Skeletal muscle tissue (tissue), 2 donors: Measurements from ENCODE around the gene XIRP1. TPM values are rescaled to one million over a fixed set of nuclear protein-coding genes. Genes with fewer than 3 reads are reported as not detected.

Experiments used
- small RNA-seq: library from RNA; depleted of rRNA; stranded (forward); fragments of <200 nt; gene quantifications from one replicate; pipeline ENCODE3, GENCODE V24; 2014
- total RNA-seq: library from RNA; depleted of rRNA; stranded (reverse); fragments of >200 nt; gene quantifications from one replicate; pipeline ENCODE4 v1.2.3, GENCODE V29; 2014

The XIRP1 gene
- total RNA-seq, 1 donor from 2014 or later, result 30.8 TPM

Small RNAs within 50 kb of the gene (small RNA-seq; reads per million reads assigned to genes)
- gene RF00017, result not detected

Other genes starting within 250 kb of the XIRP1 start
- gene SCN11A, start 140.7 kb downstream of the XIRP1 start, total RNA-seq, result 2.6 TPM
- 39.1 TPM for gene WDR48, start 140.6 kb downstream of the XIRP1 start, total RNA-seq
- gene GORASP1, start 85.0 kb downstream of the XIRP1 start, total RNA-seq, result 11.5 TPM
- gene TTC21A, start 84.9 kb downstream of the XIRP1 start, total RNA-seq, result 1.0 TPM
- 8.9 TPM for gene CSRNP1, start 39.0 kb downstream of the XIRP1 start, total RNA-seq
- gene CX3CR1, start 87.4 kb upstream of the XIRP1 start, total RNA-seq, result 3.1 TPM
- gene CCR8, start 137.1 kb upstream of the XIRP1 start, total RNA-seq, result not detected
- gene SLC25A38, start 190.8 kb upstream of the XIRP1 start, total RNA-seq, result 13.6 TPM
- gene RPSA, start 214.1 kb upstream of the XIRP1 start, total RNA-seq, result 1,387 TPM